ENCODE data around the gene JUNB. TPM values are rescaled to one million over a fixed set of nuclear protein-coding genes. Genes with fewer than 3 reads are reported as not detected.
"Not testable (repeated sequence)": the region's sequence is repeated elsewhere in the genome, so short reads cannot be mapped to it uniquely, and the experiment has no call there.

JUNB gene
- total RNA-seq, 1 donor = 87.9 TPM

DNA sequence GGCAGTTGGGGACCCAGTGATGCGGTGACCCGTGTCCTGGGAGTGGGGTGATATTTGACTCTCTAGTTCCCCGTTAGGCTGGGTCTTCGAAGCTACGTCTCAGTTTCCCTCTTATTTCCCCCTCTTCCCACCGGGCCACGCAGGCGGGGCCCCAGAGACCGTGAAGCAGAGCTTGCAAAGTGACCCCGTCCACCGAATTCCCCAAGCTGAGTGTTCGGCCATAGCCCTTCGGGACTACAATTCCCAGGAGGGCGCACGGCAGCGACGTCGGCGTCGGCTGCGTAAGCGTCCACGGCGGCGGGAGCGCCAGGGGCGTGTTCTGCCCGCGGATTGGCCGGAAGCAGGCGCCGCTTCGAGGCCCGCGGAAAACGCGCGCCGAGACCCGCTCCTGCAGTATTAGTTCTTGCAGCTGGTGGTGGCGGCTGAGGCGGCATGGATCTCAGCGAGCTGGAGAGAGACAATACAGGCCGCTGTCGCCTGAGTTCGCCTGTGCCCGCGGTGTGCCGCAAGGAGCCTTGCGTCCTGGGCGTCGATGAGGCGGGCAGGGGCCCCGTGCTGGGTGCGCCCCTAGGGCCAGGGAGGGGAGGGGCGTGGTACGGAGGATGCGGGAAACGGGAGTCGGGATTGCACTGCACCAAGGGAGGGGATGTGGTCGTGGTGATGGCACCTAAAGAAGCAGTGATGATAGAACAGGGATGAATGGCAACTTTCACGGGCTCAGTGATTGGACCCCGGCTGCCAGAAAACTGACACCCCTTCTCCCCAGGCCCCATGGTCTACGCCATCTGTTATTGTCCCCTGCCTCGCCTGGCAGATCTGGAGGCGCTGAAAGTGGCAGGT is 15.2 kb downstream of the JUNB start, which contains the start of gene RNASEH2A:
RNASEH2A (plus strand) TSS at position 343 of the 840 bp plus-strand sequence; CDS start at position 433, 90 bp downstream.
- H3K4me3 ChIP-seq (ENCODE audit: low read depth, low read length) = peak within 1 kb of the TSS; percentile 85
- TF ChIP-seq, protein P1, sequence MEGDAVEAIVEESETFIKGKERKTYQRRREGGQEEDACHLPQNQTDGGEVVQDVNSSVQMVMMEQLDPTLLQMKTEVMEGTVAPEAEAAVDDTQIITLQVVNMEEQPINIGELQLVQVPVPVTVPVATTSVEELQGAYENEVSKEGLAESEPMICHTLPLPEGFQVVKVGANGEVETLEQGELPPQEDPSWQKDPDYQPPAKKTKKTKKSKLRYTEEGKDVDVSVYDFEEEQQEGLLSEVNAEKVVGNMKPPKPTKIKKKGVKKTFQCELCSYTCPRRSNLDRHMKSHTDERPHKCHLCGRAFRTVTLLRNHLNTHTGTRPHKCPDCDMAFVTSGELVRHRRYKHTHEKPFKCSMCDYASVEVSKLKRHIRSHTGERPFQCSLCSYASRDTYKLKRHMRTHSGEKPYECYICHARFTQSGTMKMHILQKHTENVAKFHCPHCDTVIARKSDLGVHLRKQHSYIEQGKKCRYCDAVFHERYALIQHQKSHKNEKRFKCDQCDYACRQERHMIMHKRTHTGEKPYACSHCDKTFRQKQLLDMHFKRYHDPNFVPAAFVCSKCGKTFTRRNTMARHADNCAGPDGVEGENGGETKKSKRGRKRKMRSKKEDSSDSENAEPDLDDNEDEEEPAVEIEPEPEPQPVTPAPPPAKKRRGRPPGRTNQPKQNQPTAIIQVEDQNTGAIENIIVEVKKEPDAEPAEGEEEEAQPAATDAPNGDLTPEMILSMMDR (IDR thresholded peaks at IDR 0.05; ENCODE audit: insufficient read depth, low read length) = no peak
- DNase-seq (ENCODE audit: low read depth) = peak; percentile 89

DNA sequence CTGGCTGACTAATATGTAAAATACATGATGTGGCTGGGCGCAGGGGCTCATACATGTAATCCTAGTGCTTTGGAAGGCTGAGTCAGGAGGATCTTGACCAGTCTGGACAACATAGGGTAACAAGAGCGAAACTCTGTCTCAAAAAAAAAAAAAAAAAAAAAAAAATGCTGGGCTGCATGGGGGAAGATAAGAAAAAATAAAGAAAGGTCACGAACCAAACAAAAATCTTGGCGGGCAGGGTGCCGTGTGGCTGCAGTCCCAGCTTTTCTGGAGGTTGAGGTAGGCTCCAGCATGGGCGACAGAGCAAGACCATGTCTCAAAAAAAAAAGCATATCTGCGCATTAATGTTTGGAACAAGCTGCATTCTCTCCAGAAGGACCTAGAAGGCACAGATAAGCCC is 23.8 kb downstream of the JUNB start:
- TF ChIP-seq, protein P1 (IDR thresholded peaks at IDR 0.05; ENCODE audit: insufficient read depth, low read length) = no peak
- no peak overlapping the region for H3K4me3 ChIP-seq (ENCODE audit: low read depth, low read length)
- DNase-seq (ENCODE audit: low read depth) = no peak

DNA sequence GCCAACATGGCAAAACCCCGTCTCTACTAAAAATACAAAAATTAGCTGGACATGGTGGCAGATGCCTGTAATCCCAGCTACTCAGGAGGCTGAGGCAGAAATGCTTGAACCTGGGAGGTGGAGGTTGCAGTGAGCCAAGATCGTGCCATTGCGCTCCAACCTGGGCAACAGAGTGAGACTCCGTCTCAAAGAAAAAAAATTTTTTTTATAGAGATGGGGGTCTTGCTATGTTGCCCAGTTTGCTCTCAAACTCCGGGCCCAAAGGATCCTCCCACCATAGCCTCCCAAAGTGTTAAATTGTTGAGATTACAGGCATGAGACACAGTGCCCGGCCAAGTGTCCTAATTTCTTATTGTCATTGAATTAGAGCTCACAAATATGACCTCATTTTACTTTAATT is 25.9 kb downstream of the JUNB start:
- DNase-seq (ENCODE audit: low read depth); H3K4me3 ChIP-seq (ENCODE audit: low read depth, low read length): not testable (repeated sequence)

DNA sequence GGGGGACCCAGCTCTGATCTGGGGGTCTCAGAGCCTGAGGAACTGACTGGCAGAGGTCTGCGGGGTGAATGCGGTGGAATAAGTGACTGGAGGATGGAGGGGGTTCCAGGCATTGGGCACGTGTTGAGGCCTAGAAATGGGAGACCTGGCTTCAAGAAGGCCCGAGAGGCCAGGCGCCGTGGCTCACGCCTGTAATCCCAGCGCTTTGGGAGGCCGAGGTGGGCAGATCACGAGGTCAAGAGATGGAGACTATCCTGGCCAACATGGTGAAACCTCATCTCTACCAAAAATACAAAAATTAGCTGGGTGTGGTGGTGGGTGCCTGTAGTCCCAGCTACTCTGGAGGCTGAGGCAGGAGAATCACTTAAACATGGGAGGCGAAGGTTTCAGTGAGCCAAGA is 26.5 kb downstream of the JUNB start:
- DNase-seq (ENCODE audit: low read depth) = not testable (repeated sequence)

DNA sequence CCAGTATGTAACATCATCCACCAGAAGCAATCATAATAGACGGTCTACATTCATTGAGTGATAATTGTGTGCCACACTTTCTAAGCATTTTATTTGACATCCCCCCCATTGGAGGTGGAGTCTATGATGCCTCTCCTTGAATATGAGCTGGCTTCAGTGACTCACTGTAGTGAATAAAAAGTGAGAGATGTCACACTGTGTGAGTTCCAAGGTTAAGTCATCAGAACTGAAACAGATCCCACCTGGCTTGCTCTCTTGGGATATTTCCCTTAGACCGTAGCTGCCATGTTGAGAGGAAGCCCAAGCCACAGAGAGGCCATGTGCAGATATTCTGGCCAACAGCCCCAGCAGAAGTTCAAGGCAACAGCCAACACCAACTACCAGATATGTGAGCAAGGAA is 30.5 kb downstream of the JUNB start:
- H3K4me3 ChIP-seq (ENCODE audit: low read depth, low read length) = no peak overlapping the region
- no peak for DNase-seq (ENCODE audit: low read depth)
- TF ChIP-seq, protein P1 (IDR thresholded peaks at IDR 0.05; ENCODE audit: insufficient read depth, low read length) = no peak

More for the DNA sequence above, 26.5 kb downstream of the JUNB start:
- not testable (repeated sequence) for H3K4me3 ChIP-seq (ENCODE audit: low read depth, low read length)

DNA sequence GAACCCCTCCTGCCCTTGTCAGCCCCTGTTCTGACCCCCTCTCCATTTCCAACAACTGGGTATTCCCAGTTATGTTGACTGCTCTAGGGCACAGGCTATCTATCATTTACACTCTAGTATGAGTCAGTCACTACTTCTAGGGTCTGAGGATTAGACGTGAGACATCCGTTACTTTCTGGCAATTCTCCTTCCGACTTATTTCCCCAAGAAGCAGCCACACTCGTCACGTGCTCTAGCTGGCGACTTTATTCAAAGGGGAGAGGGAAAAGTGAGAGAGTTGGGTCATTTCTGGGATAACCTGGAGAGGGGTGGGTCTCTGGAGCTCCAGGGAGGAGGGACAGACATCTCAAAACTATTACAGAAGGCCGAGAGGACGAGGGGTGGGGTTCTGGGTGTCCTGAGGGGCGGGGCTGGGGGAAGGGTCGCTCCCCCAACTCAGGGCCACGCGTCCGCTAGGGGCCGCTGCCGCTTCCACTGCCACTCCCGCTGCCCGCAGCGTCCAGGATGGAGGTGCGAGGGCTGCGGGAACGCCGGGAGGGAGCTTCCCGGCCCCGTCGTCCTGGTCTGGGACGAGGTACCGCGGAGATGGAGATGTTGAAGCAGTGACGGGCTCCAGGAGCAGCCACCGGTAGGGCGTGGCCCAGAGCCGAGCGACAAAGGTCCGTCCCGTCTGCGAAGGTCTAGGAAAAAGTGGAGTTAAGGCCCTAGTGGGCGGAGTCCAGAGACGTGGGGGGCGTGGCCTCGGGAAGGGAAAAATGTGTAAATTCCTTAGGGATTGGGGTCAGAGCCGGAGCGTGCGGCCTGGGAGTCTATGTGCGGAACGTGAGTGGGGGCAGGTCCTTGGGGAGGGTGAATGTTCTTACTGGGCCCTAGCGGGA is 34.2 kb downstream of the JUNB start:
- TF ChIP-seq, protein P1 (IDR thresholded peaks at IDR 0.05; ENCODE audit: insufficient read depth, low read length) = peak; percentile 26
- DNase-seq (ENCODE audit: low read depth) = no peak
- no peak overlapping the region for H3K4me3 ChIP-seq (ENCODE audit: low read depth, low read length)

DNA sequence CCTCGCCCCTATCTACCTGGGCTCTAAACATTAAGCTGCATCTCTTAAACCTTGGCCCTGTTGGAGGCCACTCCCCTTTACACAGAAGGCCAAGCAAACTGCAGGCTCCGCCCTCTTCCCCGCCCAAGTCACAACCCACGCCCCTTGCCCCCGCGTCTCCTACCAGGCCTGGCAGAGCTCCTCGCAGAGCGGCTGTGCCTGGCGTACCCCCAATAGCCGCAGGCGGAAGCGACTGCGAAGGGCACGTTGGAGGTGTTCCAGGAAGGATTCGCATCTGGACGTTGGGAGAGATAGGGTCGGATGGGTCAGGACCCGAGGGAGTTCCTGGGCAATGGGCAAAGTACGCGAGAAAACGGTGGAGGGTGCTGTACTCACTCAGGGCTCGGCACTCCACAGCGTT is 37.2 kb downstream of the JUNB start:
- no peak overlapping the region for H3K4me3 ChIP-seq (ENCODE audit: low read depth, low read length)
- DNase-seq (ENCODE audit: low read depth) = no peak
- TF ChIP-seq, protein P1 (IDR thresholded peaks at IDR 0.05; ENCODE audit: insufficient read depth, low read length) = no peak
